Left ventricle myocardium inferior (tissue), 1 donor: ENCODE data around the gene EDEM3. TPM values are rescaled to one million over a fixed set of nuclear protein-coding genes. Genes with fewer than 3 reads are reported as not detected.

ENCODE experiments used
- DNase-seq: peaks from one replicate; pipeline ENCODE4 v3.0.0-alpha.2; 2020
- H3K27ac ChIP-seq: fragments of 200-600 bp; replicated peaks from 2 replicates; pipeline ENCODE4 v1.8.0; 2021
- H3K27me3 ChIP-seq: fragments of 200-600 bp; 2 replicates; pipeline ENCODE4 v1.8.0; 2021; ENCODE audit warnings: low read depth
- H3K36me3 ChIP-seq: fragments of 200-600 bp; 2 replicates; pipeline ENCODE4 v1.8.0; 2021
- H3K4me1 ChIP-seq: fragments of 200-600 bp; 2 replicates; pipeline ENCODE4 v1.8.0; 2021
- H3K4me3 ChIP-seq: fragments of 200-600 bp; 2 replicates; pipeline ENCODE4 v1.8.0; 2021; ENCODE audit warnings: mild to moderate bottlenecking, moderate library complexity
- H3K9me3 ChIP-seq: fragments of 200-600 bp; replicated peaks from 2 replicates; pipeline ENCODE4 v1.8.0; 2021
- intact Hi-C: fragments of 100-400 bp; cut with micrococcal nuclease; formaldehyde crosslinking; loops from one replicate; pipeline ENCODE4 v1.11.0; 2022
- total RNA-seq: library from RNA; stranded (reverse); fragmentation: NEBNext Ultra II Directional; extraction: Animal tissue kit (Norgen Biotek cat#: 25700); gene quantifications from one replicate; pipeline ENCODE4 v1.2.1, GENCODE V29; 2021
- TF ChIP-seq, protein P1 (sequence below): fragments of 200-600 bp; IDR thresholded peaks from 2 replicates; pipeline ENCODE4 v1.8.0; 2021; ENCODE audit warnings: antibody characterized with exemption, mild to moderate bottlenecking, borderline replicate concordance
- donor health status: DM: no; HTN: yes; CAD: no; lungs with severe emphysema.

Gene EDEM3
- total RNA-seq, 1 donor from 2014 or later, result 16.9 TPM

DNA sequence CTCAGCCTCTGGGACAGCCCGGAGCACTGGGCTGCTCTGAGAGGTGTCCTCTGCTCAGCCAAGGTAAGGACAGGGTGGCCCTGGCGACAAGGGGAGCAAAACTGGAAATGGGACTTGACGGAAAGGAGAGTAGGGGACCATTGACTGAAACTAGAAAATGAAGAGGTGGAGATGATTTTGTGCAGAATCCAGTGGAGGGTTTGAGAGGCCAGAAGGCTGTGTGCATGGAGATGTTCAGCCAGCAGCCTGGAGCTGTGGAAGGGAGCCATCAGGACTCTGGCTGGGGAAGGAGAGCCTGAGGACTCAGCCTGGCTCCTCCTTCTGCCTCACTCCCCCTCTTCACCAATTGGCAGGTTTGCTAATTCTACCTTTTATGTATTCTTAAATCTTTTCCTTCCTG lies 114.2 kb downstream of the EDEM3 start:
- Histone ChIP-seq H3K27ac (no peak overlapping the region), H3K9me3 (no peaks in the 10 kb centered on the region), H3K4me1 (peaks cover 9% of the 10 kb centered on the region), H3K4me3 (no peak overlapping the region), H3K36me3 (no peaks in the 10 kb centered on the region), H3K27me3 (no peaks in the 10 kb centered on the region)
- TF ChIP-seq, protein P1, sequence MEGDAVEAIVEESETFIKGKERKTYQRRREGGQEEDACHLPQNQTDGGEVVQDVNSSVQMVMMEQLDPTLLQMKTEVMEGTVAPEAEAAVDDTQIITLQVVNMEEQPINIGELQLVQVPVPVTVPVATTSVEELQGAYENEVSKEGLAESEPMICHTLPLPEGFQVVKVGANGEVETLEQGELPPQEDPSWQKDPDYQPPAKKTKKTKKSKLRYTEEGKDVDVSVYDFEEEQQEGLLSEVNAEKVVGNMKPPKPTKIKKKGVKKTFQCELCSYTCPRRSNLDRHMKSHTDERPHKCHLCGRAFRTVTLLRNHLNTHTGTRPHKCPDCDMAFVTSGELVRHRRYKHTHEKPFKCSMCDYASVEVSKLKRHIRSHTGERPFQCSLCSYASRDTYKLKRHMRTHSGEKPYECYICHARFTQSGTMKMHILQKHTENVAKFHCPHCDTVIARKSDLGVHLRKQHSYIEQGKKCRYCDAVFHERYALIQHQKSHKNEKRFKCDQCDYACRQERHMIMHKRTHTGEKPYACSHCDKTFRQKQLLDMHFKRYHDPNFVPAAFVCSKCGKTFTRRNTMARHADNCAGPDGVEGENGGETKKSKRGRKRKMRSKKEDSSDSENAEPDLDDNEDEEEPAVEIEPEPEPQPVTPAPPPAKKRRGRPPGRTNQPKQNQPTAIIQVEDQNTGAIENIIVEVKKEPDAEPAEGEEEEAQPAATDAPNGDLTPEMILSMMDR, result no peak
- intact Hi-C loops, result no loop called here
- DNase-seq, result no peak

Other genes with a start within 250 kb of the EDEM3 start
- 248 TPM for gene NIBAN1, start 219.7 kb upstream of the EDEM3 start, total RNA-seq